Measurements from ENCODE around the gene PATZ1.

GRCh38 chr22:31276426-31277167 lies 69.5 kb downstream of the PATZ1 start:
- TF ChIP-seq EZH2 (IDR thresholded peaks at IDR 0.05; ENCODE audit: insufficient read depth, low read length): no peak
- TF ChIP-seq, protein P1, sequence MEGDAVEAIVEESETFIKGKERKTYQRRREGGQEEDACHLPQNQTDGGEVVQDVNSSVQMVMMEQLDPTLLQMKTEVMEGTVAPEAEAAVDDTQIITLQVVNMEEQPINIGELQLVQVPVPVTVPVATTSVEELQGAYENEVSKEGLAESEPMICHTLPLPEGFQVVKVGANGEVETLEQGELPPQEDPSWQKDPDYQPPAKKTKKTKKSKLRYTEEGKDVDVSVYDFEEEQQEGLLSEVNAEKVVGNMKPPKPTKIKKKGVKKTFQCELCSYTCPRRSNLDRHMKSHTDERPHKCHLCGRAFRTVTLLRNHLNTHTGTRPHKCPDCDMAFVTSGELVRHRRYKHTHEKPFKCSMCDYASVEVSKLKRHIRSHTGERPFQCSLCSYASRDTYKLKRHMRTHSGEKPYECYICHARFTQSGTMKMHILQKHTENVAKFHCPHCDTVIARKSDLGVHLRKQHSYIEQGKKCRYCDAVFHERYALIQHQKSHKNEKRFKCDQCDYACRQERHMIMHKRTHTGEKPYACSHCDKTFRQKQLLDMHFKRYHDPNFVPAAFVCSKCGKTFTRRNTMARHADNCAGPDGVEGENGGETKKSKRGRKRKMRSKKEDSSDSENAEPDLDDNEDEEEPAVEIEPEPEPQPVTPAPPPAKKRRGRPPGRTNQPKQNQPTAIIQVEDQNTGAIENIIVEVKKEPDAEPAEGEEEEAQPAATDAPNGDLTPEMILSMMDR (IDR thresholded peaks at IDR 0.05; ENCODE audit: insufficient read depth, low read depth, low read length): no peak
